Ectodermal cell (in vitro differentiated cells): Measurements from ENCODE around the gene HOXB3.

Source experiments
- H3K27ac ChIP-seq: 2 replicates; pipeline ENCODE4 v1.7.0; 2013; ENCODE audit warnings: mild to moderate bottlenecking, low read depth, low read length; ENCODE audit not compliant: insufficient read depth, poor library complexity, severe bottlenecking
- H3K27me3 ChIP-seq: 2 replicates; pipeline ENCODE4 v1.7.0; 2013; ENCODE audit warnings: mild to moderate bottlenecking, low read length; ENCODE audit not compliant: insufficient read depth, control insufficient read depth, poor library complexity, severe bottlenecking
- H3K36me3 ChIP-seq: one replicate; pipeline ENCODE4 v1.7.0; 2013; ENCODE audit warnings: low read length; ENCODE audit not compliant: control insufficient read depth, insufficient read depth
- H3K4me1 ChIP-seq: one replicate; pipeline ENCODE4 v1.7.0; 2013; ENCODE audit warnings: low read length; ENCODE audit not compliant: control insufficient read depth, insufficient read depth
- H3K4me3 ChIP-seq: 2 replicates; pipeline ENCODE4 v1.7.0; 2013; ENCODE audit warnings: low read depth, low read length, control low read depth; ENCODE audit not compliant: insufficient read depth
- H3K9me3 ChIP-seq: 2 replicates; pipeline ENCODE4 v1.7.0; 2013; ENCODE audit warnings: mild to moderate bottlenecking, low read length, moderate library complexity; ENCODE audit not compliant: control insufficient read depth
- WGBS, 2 experiments: methylation state at CpG; one replicate each; pipeline ENCODE4 v1.1.7; 2013; ENCODE audit warnings: missing lambda C conversion rate in 2 of 2; 5-methylcytosine and 5-hydroxymethylcytosine counted together

Gene HOXB3

DNA sequence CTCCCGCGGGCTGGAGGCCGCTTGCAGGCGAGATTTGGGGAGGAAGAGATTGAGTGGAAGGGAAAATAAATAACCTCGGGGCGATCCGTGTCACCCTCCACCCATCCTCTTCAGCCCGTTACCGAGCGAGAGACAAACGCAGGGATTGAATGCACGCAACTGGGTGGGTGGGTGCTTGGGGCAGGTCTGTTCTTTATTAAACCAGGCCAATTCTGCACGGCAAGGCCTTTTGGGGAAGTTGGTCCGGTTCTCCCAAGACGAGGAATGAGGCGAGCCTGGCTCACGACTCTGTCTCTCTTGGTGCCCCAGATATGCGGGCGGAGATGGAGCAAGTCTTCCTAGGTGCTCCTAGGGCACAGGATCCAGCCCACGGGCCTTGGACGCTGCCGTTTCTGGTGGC, 21.2 kb upstream of the HOXB3 start:
- no peak overlapping the region for H3K27ac ChIP-seq
- no peak overlapping the region for H3K4me3 ChIP-seq

DNA sequence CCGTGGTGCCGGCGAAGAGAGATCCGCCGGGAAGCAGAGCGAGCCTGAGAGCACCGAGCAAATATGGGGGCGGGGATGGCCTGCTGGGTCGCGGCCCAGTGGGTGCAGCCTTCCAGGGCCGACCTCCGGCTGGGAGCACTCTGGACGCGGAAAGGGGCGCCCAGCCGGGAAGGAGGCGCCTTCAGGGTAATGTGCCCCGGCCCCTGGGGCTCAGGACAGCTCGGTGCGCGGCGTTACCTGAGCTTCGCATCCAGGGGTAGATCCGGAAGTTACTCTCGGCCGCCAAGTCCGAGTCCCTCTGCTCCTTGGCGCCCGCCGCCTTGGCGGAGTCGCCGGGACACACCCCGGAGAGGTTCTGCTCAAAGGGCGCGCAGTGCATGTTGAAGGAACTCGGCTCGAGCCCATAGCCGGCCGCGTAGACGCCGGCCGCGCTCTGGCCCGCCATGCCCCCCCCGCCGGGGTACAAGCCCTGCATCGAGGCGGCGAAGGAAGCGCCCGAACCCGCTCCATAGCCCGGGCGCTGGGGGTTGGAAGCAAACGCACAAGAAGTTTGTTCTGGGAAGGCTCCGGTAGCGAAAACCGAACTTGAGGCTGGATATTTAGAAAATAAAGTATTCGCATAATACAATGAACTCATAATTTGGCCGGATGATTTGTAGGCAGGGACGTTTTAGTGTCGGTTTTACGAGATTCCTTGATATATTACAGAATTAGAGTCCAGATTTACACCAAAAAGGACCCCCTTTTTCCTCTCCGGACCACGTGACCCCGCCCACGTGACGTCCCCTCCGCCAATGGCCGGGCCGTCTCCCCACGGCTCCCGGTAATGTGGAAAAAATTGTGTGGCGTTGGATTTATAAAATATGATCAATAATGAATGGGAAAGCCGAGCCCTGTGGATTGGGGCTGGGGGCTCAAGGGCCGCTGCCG, 20.5 kb upstream of the HOXB3 start, which contains the start of gene HOXB7:
HOXB7 (minus strand) TSS at position 736 of the 930 bp plus-strand sequence; CDS start at position 637, 99 bp downstream.
- no peak within 1 kb of the TSS for H3K4me3 ChIP-seq
- H3K27ac ChIP-seq, result no peak within 1 kb of the TSS
- peaks cover 7% of the 10 kb centered on the region for H3K4me1 ChIP-seq
- no peaks in the 10 kb centered on the region for H3K9me3 ChIP-seq
- H3K36me3 ChIP-seq, result no peaks in the 10 kb centered on the region
- peaks cover 100% of the 10 kb centered on the region for H3K27me3 ChIP-seq
- 3 to 4% methylated on average over 78 to 79 of the region's 79 CpGs for WGBS, 2 experiments

More for the DNA sequence above, 21.2 kb upstream of the HOXB3 start:
- Histone ChIP-seq H3K9me3 (no peaks in the 10 kb centered on the region), H3K27me3 (peaks cover 100% of the 10 kb centered on the region), H3K36me3 (no peaks in the 10 kb centered on the region), H3K4me1 (peaks cover 7% of the 10 kb centered on the region)
- 7 to 10% methylated on average over 22 of the region's 22 CpGs for WGBS, 2 experiments

DNA sequence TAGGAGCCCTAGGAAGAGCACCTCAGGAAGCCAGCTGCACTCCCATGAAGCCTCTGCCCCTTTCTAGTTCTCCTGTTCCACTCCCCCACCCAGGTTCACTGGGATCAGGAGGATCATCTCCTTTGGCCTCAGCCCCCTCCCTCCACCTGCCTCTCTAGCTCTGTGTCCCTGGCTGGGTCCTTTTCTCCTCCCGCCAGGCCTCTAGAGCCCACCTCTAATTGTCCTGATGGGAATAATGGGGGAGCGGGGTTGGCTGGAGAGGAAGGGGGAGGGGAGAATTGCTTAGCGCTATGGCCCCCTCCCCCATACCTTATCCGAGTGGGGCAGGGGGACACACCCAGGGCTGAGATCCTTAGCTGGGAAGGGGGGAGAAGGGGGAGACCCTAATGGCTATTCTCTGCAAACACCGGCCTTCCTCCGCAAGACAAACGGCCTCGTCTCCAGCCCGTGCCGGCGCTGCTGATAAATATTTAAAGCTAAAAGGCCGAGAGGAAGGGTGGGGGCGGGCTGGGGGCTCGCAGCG, 19.8 kb upstream of the HOXB3 start:
- Histone ChIP-seq H3K4me1 (peaks cover 7% of the 10 kb centered on the region), H3K27ac (no peak overlapping the region), H3K4me3 (no peak overlapping the region), H3K27me3 (peaks cover 100% of the 10 kb centered on the region), H3K36me3 (no peaks in the 10 kb centered on the region), H3K9me3 (no peaks in the 10 kb centered on the region)
- WGBS, 2 experiments, result 1% methylated on average over 11 to 13 of the region's 15 CpGs

DNA sequence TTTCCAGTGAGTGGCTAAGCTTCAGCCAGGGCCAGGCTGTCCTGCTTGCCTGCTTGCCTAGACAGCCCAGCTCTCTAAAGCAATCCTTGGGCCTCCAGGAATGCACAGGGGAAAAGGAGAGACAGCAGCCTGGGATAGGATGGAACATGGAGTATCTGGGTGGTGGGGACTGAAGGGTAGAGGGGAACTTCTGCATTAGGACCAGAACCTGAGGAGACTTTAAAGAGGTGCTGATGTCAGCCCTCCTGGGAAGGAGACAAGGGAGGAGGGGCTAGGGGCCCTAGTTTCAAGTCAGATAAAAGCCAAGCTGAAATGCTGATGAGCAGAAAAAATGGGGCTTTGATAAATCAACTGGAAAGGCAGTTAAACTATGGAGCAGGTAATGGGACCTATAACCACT, 19.0 kb upstream of the HOXB3 start:
- Histone ChIP-seq H3K9me3 (no peaks in the 10 kb centered on the region), H3K27ac (no peak overlapping the region), H3K4me3 (no peak overlapping the region), H3K4me1 (peaks cover 7% of the 10 kb centered on the region), H3K27me3 (peaks cover 100% of the 10 kb centered on the region), H3K36me3 (no peaks in the 10 kb centered on the region)

DNA sequence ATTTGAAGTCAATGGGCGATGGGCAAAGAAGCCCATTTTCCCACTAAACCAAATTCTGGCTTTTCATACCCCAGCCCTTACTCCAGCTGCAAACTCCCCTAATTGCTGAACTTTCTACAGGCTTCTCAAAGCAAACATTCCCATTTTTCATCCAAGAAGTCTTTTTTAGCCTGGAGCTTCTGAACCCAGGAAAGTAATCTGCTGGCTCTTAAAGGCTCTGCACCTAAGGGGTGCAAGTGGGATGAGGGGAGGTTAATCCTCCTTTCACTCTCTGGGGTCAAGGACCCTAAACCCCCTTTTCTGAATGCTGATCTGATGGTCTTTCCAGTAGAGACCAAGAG, 18.4 kb upstream of the HOXB3 start:
- WGBS, 2 experiments, result 42% methylated on average over 1 of the region's 1 CpG
- H3K9me3 ChIP-seq, result no peaks in the 10 kb centered on the region
- H3K27ac ChIP-seq, result no peak overlapping the region
- peaks cover 7% of the 10 kb centered on the region for H3K4me1 ChIP-seq
- H3K27me3 ChIP-seq, result peaks cover 100% of the 10 kb centered on the region
- no peaks in the 10 kb centered on the region for H3K36me3 ChIP-seq
- H3K4me3 ChIP-seq, result no peak overlapping the region

DNA sequence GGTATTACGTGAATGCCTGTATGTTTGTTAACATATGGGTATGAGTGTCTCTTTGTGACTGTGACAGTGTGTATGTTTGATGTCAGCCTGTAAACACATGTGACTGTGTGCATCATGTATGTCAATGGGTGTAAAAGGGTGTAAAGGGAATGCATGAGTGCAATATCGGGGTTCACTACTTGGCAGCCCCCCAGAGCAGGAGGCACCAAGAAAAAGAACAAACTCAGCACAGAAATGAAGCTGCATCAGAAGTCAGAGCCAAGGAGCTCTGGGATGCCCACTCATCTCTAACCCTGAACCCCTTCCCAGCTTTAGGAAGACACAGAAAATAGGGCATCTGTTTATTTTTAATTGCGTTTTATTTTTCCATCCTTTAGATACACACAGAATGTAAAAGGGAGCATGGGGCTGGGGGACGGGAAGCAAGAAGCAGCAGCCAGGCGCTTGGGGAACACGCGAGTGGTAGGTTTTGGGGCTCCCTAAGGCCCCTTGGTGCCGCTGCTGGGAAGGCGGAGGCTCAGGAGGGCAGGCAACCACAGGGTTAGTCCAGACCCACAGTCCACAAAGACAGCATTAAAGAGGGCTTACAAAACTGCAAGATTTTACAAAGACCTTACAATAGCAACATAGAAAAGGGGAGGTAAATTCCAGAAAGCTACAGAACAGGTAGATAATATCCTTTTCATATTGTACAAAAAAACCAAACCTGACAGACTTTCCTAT, 17.0 kb upstream of the HOXB3 start:
- 32% methylated on average over 8 to 9 of the region's 9 CpGs for WGBS, 2 experiments
- Histone ChIP-seq H3K4me1 (peaks cover 7% of the 10 kb centered on the region), H3K27me3 (peaks cover 100% of the 10 kb centered on the region), H3K9me3 (no peaks in the 10 kb centered on the region), H3K36me3 (no peaks in the 10 kb centered on the region), H3K4me3 (no peak overlapping the region), H3K27ac (no peak overlapping the region)

DNA sequence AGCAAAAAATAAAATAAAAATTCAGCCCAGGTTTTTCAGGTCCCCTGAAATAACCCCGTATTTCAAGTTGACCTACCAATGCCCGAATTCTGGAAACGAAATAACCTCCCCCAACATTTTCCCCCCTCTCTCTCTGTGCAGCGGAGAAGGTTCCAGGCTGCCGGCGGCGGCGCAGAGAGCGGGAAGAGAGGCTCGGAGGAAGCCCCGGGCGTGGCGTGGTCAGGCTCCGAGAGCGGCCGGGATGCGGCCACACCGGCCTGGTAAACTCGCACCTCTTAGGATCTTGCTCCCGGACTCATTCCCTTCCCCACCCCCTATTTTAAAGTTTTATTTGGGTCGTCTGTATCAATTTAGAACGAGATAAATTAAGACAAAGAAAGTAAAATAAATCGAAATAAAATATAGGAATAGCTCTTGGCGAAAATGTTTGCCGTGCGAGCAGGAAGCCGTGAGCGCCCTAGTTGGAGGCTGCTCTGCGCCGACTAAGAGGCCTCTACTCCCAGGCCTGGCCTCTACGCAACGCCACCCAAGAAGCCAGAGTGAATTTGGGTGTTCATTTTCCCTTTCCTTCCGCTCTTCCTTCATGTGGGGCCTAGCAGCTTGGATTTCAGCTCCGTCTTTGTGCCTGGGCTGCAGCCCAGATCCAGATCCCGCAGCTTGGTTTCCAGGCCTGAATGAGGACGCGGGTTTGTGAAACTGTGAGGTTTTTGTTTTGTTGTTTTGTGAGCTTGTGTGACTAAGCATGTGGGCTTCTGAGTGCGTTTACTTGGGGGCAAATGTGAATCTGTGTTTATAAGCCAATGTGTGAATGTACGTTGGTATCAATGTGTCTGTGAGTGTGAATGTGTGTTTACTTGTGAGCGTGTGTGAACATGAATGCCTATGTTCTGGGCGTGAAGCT, 16.2 kb upstream of the HOXB3 start:
- H3K4me3 ChIP-seq, result no peak overlapping the region
- peaks cover 7% of the 10 kb centered on the region for H3K4me1 ChIP-seq
- WGBS, 2 experiments, result 9 to 10% methylated on average over 38 to 41 of the region's 41 CpGs
- H3K9me3 ChIP-seq, result no peaks in the 10 kb centered on the region
- H3K36me3 ChIP-seq, result no peaks in the 10 kb centered on the region
- H3K27ac ChIP-seq, result no peak overlapping the region
- H3K27me3 ChIP-seq, result peaks cover 100% of the 10 kb centered on the region

DNA sequence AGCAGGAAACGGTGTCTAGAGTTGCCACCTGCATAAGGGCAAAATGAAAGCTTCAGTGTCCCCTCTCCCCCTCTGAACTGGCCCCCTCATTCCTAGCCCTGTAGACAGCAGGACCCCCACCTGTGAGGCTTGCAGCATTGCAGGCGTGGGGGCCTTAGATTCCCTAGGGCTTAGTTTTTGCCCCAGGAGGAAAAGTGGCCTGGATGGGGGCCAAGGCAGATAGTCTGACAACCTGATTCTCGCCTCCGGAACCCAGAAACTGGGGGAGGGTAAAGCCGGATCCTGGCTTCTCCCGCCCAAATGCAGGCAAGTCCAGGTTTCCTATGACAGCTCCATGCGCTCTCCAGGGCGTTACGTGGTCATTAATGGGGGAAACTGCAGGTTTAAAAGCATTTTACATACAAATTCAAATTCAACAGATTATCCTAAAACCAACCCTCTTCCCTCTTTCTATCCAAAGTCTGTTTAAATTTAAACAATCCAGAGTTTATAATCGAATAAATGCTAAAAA, 15.4 kb upstream of the HOXB3 start:
- no peaks in the 10 kb centered on the region for H3K9me3 ChIP-seq
- 8% methylated on average over 10 of the region's 10 CpGs for WGBS, 2 experiments
- H3K27me3 ChIP-seq, result peaks cover 100% of the 10 kb centered on the region
- H3K27ac ChIP-seq, result no peak overlapping the region
- peaks cover 5% of the 10 kb centered on the region for H3K4me1 ChIP-seq
- H3K36me3 ChIP-seq, result no peaks in the 10 kb centered on the region
- no peak overlapping the region for H3K4me3 ChIP-seq

DNA sequence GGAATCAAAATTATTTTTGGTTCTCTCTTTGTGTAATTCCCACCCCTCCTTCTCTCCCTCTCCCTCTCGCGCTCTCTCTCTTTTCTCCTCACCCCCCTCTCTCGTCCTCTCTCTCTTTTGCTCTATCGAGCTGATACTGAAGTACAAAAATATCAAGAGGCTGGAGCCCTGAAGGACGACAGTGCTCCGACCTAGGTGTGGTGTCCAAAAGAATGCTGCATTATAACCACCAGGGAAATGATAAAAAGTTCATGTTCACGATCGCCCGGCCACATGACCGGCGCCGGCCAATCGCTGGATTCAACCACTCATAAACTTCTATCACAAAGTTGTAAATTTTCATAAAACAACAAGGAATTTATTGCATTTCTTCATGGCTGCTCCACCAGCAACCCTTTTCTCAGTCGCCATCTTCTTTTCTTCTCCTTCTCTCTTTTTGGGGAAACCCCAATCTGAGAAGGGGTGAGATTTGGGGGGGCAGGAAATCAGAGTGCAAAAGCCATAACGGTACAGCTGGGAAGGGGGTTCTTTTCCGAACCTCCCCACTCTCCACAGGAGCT, 14.8 kb upstream of the HOXB3 start, which contains the start of gene HOXB6:
HOXB6 (minus strand) TSS at position 217 of the 560 bp plus-strand sequence. CDS start 6,836 bp downstream, outside the sequence.
- Histone ChIP-seq H3K4me3 (no peak within 1 kb of the TSS), H3K36me3 (no peaks in the 10 kb centered on the region), H3K27ac (no peak within 1 kb of the TSS), H3K27me3 (peaks cover 100% of the 10 kb centered on the region), H3K4me1 (no peaks in the 10 kb centered on the region), H3K9me3 (no peaks in the 10 kb centered on the region)
- 17% methylated on average over 16 of the region's 16 CpGs for WGBS, 2 experiments
